ENCODE data around the gene FHDC1. TPM values are rescaled to one million over a fixed set of nuclear protein-coding genes. Genes with fewer than 3 reads are reported as not detected.
A peak's percentile ranks its signal among the peaks of the same experiment; 100 is the strongest.

Gene FHDC1
- total RNA-seq, 4 donors from 2014 or later: 0.29 to 0.52 (median 0.45) TPM

- DNase-seq (no peak), ATAC-seq (peak; percentile 31 to 37)
- Histone ChIP-seq H3K27me3 (peaks cover 35 to 63% (median 50%) of the 10 kb centered on the region in 3 donors), H3K4me3 (peak overlapping the region; percentile 61 to 72 (median 65)), H3K36me3 (no peaks in the 10 kb centered on the region), H3K4me1 (peaks cover 0 to 18% of the 10 kb centered on the region in 2 donors), H3K9me3 (no peaks in the 10 kb centered on the region), H3K27ac (peak overlapping the region in 1 of 4 donors; percentile 26)
- TF ChIP-seq CTCF (IDR thresholded peaks at IDR 0.05 in 4 of 5, conservative IDR thresholded peaks at IDR 0.05 in 1 of 5) (no peak), POLR2A (IDR thresholded peaks at IDR 0.05) (no peak)
- intact Hi-C loops (cut with DNase I; ENCODE audit: low total_unique reads) (no loop called here), in situ Hi-C loops (cut with MboI; ENCODE audit: low sequenced_read_pairs in 4 of 4) (no loop called here)
These were observed 1.5 kb downstream of the FHDC1 start for GRCh38 chr4:152937336-152938236.

GRCh38 chr4:152938237-152938947 lies 2.3 kb downstream of the FHDC1 start:
- H3K4me3 ChIP-seq: peak overlapping the region; percentile 42 to 72 (median 63)
- H3K27ac ChIP-seq: peak overlapping the region in 1 of 4 donors; percentile 26
- no peak for ATAC-seq
- intact Hi-C loops (cut with DNase I; ENCODE audit: low total_unique reads): no loop called here
- no peak for DNase-seq
- in situ Hi-C loops (cut with MboI; ENCODE audit: low sequenced_read_pairs in 4 of 4): no loop called here
- H3K36me3 ChIP-seq: no peaks in the 10 kb centered on the region
- H3K27me3 ChIP-seq: peaks cover 35 to 57% (median 50%) of the 10 kb centered on the region in 3 donors
- no peaks in the 10 kb centered on the region for H3K9me3 ChIP-seq
- peaks cover 0 to 18% of the 10 kb centered on the region in 2 donors for H3K4me1 ChIP-seq
- TF ChIP-seq CTCF (IDR thresholded peaks at IDR 0.05 in 4 of 5, conservative IDR thresholded peaks at IDR 0.05 in 1 of 5): no peak
- no peak for TF ChIP-seq POLR2A (IDR thresholded peaks at IDR 0.05)

- Histone ChIP-seq H3K36me3 (no peaks in the 10 kb centered on the region), H3K27ac (no peak overlapping the region), H3K4me1 (peaks cover 5 to 18% of the 10 kb centered on the region in 2 donors), H3K27me3 (peaks cover 35 to 54% (median 50%) of the 10 kb centered on the region in 3 donors), H3K4me3 (no peak overlapping the region), H3K9me3 (no peaks in the 10 kb centered on the region)
- no peak for TF ChIP-seq CTCF (IDR thresholded peaks at IDR 0.05 in 4 of 5, conservative IDR thresholded peaks at IDR 0.05 in 1 of 5)
- DNase-seq (no peak), ATAC-seq (no peak)
- in situ Hi-C loops (cut with MboI; ENCODE audit: low sequenced_read_pairs in 4 of 4) (no loop called here), intact Hi-C loops (cut with DNase I; ENCODE audit: low total_unique reads) (no loop called here)
These were observed 3.5 kb downstream of the FHDC1 start for GRCh38 chr4:152939621-152940020.

- Histone ChIP-seq H3K4me1 (peaks cover 5 to 18% of the 10 kb centered on the region in 2 donors), H3K27me3 (peaks cover 32 to 49% (median 48%) of the 10 kb centered on the region in 3 donors), H3K36me3 (no peaks in the 10 kb centered on the region), H3K27ac (no peak overlapping the region), H3K4me3 (no peak overlapping the region), H3K9me3 (no peaks in the 10 kb centered on the region)
- in situ Hi-C loops (cut with MboI; ENCODE audit: low sequenced_read_pairs in 4 of 4): no loop called here
- intact Hi-C loops (cut with DNase I; ENCODE audit: low total_unique reads): no loop called here
- ATAC-seq: no peak
- no peak for DNase-seq
- TF ChIP-seq CTCF (IDR thresholded peaks at IDR 0.05 in 4 of 5, conservative IDR thresholded peaks at IDR 0.05 in 1 of 5) (no peak), POLR2A (IDR thresholded peaks at IDR 0.05) (no peak)
These were observed 4.3 kb downstream of the FHDC1 start for GRCh38 chr4:152940461-152940860.

All from gastrocnemius medialis (tissue), 4 donors.